ENCODE data around the gene FGFBP3. TPM values are rescaled to one million over a fixed set of nuclear protein-coding genes. Genes with fewer than 3 reads are reported as not detected.

Gene FGFBP3
- total RNA-seq, 4 donors from 2014 or later, result 0.75 to 7.8 (median 1.0) TPM

DNA sequence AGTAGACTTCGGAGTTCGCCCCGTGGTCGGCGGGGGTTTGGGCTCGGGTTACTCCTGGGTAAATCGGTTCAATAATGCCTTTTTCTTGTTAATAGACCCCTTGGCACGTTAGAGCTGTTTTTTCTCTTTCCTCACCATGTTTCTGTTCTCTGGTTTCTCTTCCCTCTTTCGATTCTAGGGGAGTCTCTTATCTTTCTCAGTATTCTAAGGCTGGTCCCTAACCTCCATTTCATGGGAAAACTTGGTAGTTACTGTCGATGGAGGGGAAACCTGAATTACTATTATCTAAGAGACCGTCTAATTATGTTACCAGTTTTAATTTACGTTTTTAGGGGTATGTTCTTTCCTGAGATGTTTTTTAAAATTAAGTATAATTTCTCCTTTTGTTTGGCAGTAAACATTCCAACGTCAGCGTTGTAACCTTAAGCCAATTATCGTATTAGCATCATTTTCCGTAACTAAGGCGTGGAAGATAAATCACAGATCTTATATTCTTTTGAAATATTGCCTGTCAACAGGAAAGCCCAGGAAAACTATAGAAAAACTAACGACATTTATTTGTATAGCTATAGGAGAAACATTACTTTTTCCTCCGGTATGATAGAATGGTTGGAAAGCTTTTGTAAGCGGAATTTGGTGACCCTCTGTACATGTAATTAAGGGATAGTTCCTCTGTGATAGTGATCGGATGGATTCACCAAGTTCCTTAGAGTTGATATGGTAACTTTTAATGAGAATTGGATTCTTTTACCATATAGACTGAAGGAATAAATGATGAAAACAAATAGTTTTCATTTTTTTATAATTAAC is 15.1 kb upstream of the FGFBP3 start:
- TF ChIP-seq POLR2A (IDR thresholded peaks at IDR 0.05) (no peak), EP300 (IDR thresholded peaks at IDR 0.05; ENCODE audit: low read depth) (no peak), POLR2AphosphoS5 (IDR thresholded peaks at IDR 0.05) (no peak)
- TF ChIP-seq, protein P1, sequence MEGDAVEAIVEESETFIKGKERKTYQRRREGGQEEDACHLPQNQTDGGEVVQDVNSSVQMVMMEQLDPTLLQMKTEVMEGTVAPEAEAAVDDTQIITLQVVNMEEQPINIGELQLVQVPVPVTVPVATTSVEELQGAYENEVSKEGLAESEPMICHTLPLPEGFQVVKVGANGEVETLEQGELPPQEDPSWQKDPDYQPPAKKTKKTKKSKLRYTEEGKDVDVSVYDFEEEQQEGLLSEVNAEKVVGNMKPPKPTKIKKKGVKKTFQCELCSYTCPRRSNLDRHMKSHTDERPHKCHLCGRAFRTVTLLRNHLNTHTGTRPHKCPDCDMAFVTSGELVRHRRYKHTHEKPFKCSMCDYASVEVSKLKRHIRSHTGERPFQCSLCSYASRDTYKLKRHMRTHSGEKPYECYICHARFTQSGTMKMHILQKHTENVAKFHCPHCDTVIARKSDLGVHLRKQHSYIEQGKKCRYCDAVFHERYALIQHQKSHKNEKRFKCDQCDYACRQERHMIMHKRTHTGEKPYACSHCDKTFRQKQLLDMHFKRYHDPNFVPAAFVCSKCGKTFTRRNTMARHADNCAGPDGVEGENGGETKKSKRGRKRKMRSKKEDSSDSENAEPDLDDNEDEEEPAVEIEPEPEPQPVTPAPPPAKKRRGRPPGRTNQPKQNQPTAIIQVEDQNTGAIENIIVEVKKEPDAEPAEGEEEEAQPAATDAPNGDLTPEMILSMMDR (IDR thresholded peaks at IDR 0.05), result no peak
- Histone ChIP-seq H3K27me3 (peaks cover 3% of the 10 kb centered on the region), H3K9me3 (peaks cover 5 to 6% of the 10 kb centered on the region in 2 donors), H3K36me3 (no peaks in the 10 kb centered on the region), H3K4me1 (peaks cover 5 to 40% (median 19%) of the 10 kb centered on the region in 4 donors), H3K4me3 (peak overlapping the region; percentile 70 to 91 (median 82)), H3K27ac (peak overlapping the region; percentile 91 to 99 (median 95))
- in situ Hi-C loops (cut with MboI; ENCODE audit: low pct_ligation_motif_present in 1 of 4, low pct_unique_long_range_greater_than_20kb in 1 of 4, low sequenced_read_pairs in 3 of 4) (loop anchor here (25.0 kb wide), 2 partner anchors 137 to 537 kb away; partner anchors contain the start of gene TNKS2 (in 1 of the 4)), intact Hi-C loops (cut with DNase I; ENCODE audit: low total_unique reads) (no loop called here)
- DNase-seq, result no peak
- WGBS, 2 donors (ENCODE audit: low coverage in 1 of 2), result 3 to 6% methylated on average over 13 to 21 of the region's 21 CpGs

DNA sequence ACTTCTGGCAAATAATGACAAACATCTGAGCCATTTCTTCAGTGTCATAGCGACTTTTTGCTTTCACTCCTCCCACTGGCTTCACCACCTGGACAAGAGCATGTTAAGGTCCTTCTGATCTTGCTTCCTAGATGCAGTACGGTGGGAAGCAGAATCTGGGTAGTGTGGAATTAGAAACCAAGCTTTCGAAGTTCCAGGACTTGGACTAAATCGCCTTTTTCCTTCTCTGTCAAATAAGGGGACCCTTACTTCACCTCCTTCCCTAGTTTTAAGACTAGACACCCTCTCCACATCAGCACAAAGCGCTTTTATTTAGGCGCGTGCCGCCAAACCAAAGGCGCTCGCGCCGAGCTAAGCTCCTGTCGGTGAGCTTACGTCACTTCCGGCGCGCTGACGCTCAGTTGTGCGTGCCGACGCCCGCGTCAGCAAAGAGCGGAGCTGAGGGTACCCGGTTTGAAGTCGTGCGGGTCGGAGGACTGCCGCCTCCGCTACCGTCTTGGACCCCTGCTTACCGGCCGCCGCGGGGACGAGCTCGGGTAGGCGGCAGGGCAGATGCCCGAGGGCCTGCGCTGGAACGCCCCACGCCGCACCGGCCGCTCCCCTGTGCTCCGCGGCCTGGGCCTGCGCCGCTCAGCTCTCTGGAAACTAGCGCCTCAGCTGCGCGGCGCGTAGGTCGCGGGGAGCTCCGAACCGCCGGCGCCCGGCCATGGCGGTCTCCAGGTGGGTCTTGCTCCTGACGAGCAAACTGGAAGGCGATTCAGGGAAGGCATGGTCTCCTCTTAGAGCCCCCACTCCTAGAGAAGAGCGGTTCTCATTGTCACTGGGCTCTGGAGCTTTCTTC is 14.3 kb upstream of the FGFBP3 start, which contains the start of gene BTAF1:
Gene BTAF1, plus strand, starts transcription at position 400 of the 841 bp plus-strand sequence. Its CDS starts 307 bp downstream, at position 707.
- 0 to 1% methylated on average over 4 to 63 of the region's 65 CpGs for WGBS, 2 donors (ENCODE audit: low coverage in 1 of 2)
- peak; percentile 94 for DNase-seq
- in situ Hi-C loops (cut with MboI; ENCODE audit: low pct_ligation_motif_present in 1 of 4, low pct_unique_long_range_greater_than_20kb in 1 of 4, low sequenced_read_pairs in 3 of 4), result loop anchor here (25.0 kb wide), 2 partner anchors 136 to 536 kb away; partner anchors contain the start of gene TNKS2 (in 1 of the 4)

DNA sequence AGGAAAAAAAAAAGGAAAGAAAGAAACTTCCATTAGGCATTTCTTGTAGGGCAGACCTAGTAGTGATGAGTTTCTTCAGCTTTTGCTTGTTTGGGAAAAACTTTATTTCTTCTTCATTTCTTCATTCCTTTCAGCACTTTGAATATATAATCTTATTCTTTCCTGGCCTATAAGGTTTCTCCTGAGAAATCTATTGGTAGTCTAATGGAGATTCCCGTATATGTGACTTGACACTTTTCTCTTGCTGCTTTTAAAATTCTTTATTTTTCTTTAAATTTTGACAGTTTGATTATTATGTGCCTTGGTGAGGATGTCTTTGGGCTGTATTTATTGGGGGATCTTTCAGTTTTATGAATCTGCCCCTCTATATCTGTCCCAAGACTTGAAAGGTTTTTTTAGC is 10.4 kb upstream of the FGFBP3 start:
- no peak overlapping the region for H3K27ac ChIP-seq
- TF ChIP-seq, protein P1 (IDR thresholded peaks at IDR 0.05), result no peak
- no peak for TF ChIP-seq EP300 (IDR thresholded peaks at IDR 0.05; ENCODE audit: low read depth)
- H3K36me3 ChIP-seq, result no peaks in the 10 kb centered on the region
- H3K4me1 ChIP-seq, result peaks cover 0 to 9% (median 6%) of the 10 kb centered on the region in 4 donors
- H3K9me3 ChIP-seq, result peaks cover 9% of the 10 kb centered on the region in 2 donors
- in situ Hi-C loops (cut with MboI; ENCODE audit: low pct_ligation_motif_present in 1 of 4, low pct_unique_long_range_greater_than_20kb in 1 of 4, low sequenced_read_pairs in 3 of 4), result loop anchor here (5.0 to 25.0 kb wide), 3 partner anchors 132 to 532 kb away; partner anchors contain the start of gene TNKS2 (in 1 of the 4)
- H3K27me3 ChIP-seq, result peaks cover 32% of the 10 kb centered on the region
- no peak overlapping the region for H3K4me3 ChIP-seq
- no peak for DNase-seq
- 97 to 100% methylated on average over 1 of the region's 1 CpG for WGBS, 2 donors (ENCODE audit: low coverage in 1 of 2)
- intact Hi-C loops (cut with DNase I; ENCODE audit: low total_unique reads), result no loop called here

More for the DNA sequence above, 14.3 kb upstream of the FGFBP3 start, which contains the start of gene BTAF1:
- H3K9me3 ChIP-seq, result peaks cover 9% of the 10 kb centered on the region in 2 donors
- TF ChIP-seq, protein P1 (IDR thresholded peaks at IDR 0.05), result peak in 1 of 5 experiments; percentile 13
- no peak for TF ChIP-seq EP300 (IDR thresholded peaks at IDR 0.05; ENCODE audit: low read depth)
- peak; percentile 88 for TF ChIP-seq POLR2A (IDR thresholded peaks at IDR 0.05)
- peak; percentile 94 to 97 (median 96) for TF ChIP-seq POLR2AphosphoS5 (IDR thresholded peaks at IDR 0.05)
- peaks cover 5 to 32% (median 19%) of the 10 kb centered on the region in 4 donors for H3K4me1 ChIP-seq
- intact Hi-C loops (cut with DNase I; ENCODE audit: low total_unique reads), result no loop called here
- H3K4me3 ChIP-seq, result peak within 1 kb of the TSS; percentile 70 to 91 (median 82)
- peaks cover 7% of the 10 kb centered on the region for H3K27me3 ChIP-seq
- peak within 1 kb of the TSS; percentile 91 to 99 (median 95) for H3K27ac ChIP-seq
- H3K36me3 ChIP-seq, result no peaks in the 10 kb centered on the region
